Thymus (tissue), 11 donors: ENCODE measurements around the gene SLC11A1. TPM values are rescaled to one million over a fixed set of nuclear protein-coding genes. Genes with fewer than 3 reads are reported as not detected.

ENCODE experiments used
- DNase-seq, 9 donors: peaks; one replicate each; pipeline ENCODE4 v3.0.0-alpha.2; 2013; ENCODE audit warnings: low spot score in 9 of 9, low read depth in 6 of 9, missing footprints in 1 of 9
- H3K27ac ChIP-seq, 2 donors: one replicate each; pipeline ENCODE4 v1.5.1; 2013; ENCODE audit warnings: control low read depth in 1 of 2, low read depth in 1 of 2, low read length in 1 of 2, mild to moderate bottlenecking in 1 of 2, moderate library complexity in 1 of 2
- H3K27me3 ChIP-seq, 2 donors: one replicate each; pipeline ENCODE4 v1.5.1; 2013; ENCODE audit warnings: low read length in 1 of 2; ENCODE audit not compliant: control insufficient read depth in 2 of 2, insufficient read depth in 1 of 2
- H3K36me3 ChIP-seq, 2 donors: one replicate each; pipeline ENCODE4 v1.5.1; 2013; ENCODE audit warnings: low read length in 1 of 2, mild to moderate bottlenecking in 1 of 2, moderate library complexity in 1 of 2; ENCODE audit not compliant: control insufficient read depth in 2 of 2, insufficient read depth in 2 of 2
- H3K4me1 ChIP-seq, 2 donors: one replicate each; pipeline ENCODE4 v1.5.1; 2013; ENCODE audit warnings: low read length in 2 of 2; ENCODE audit not compliant: control insufficient read depth in 2 of 2, insufficient read depth in 2 of 2
- H3K4me3 ChIP-seq, 2 donors: one replicate each; pipeline ENCODE4 v1.5.1; 2013; ENCODE audit warnings: low read length in 2 of 2, control low read depth in 1 of 2, mild to moderate bottlenecking in 1 of 2
- H3K9me3 ChIP-seq, 2 donors: one replicate each; pipeline ENCODE4 v1.5.1; 2013; ENCODE audit warnings: low read length in 1 of 2, mild to moderate bottlenecking in 1 of 2; ENCODE audit not compliant: control insufficient read depth in 2 of 2, insufficient read depth in 1 of 2
- WGBS: extraction: QIAGEN DNeasy Blood & Tissue Kit; methylation state at CpG from one replicate; pipeline ENCODE4 v1.1.7; 2013; 5-methylcytosine and 5-hydroxymethylcytosine counted together
- polyA plus RNA-seq: library from polyadenylated mRNA; stranded (reverse); fragments of 200-250 nt; gene quantifications from one replicate; pipeline ENCODE4 v1.2.3, GENCODE V29; 2013
- total RNA-seq: library from RNA; stranded (reverse); fragments of 120-200 nt; gene quantifications from one replicate; pipeline ENCODE4 v1.2.4, GENCODE V29; 2013
- donor health status: healthy.

SLC11A1 gene
- total and polyA plus RNA-seq, 2 donors, result 0.71 to 25.2 TPM

DNA sequence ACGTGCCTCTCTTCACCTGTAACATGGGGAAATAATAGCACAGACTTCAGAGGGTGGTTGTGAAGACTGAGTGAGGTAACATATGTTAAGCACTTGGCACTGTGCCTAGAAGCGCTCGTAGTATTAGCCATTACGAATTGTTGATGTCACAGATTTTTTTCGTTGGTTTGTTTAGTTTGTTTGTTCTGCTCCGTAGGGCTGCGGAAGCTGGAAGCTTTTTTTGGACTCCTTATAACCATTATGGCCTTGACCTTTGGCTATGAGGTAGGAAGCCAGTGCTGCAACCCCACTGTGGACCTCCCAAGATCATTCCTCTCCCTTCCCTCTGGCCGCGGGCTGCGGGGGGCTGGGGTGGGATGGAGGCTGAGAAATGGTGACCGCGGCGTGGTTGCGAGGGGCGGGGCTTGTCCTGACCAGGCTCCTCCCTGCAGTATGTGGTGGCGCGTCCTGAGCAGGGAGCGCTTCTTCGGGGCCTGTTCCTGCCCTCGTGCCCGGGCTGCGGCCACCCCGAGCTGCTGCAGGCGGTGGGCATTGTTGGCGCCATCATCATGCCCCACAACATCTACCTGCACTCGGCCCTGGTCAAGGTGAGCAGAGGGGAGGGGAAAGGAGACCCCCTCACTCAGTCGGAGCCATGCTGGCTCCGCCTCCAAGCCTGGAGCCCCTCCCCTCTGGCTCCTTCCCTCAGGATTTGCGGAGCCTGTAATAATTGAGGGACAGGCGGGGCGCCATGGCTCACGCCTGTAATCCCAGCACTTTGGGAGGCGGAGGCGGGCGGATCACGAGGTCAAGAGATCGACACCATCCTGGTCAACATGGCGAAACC is 5.5 kb downstream of the SLC11A1 start:
- H3K27ac ChIP-seq, result no peak overlapping the region
- no peak for DNase-seq
- 30% methylated on average over 38 of the region's 38 CpGs for WGBS
- no peaks in the 10 kb centered on the region for H3K36me3 ChIP-seq
- H3K9me3 ChIP-seq, result no peaks in the 10 kb centered on the region
- peaks cover 2 to 9% of the 10 kb centered on the region in 2 donors for H3K4me1 ChIP-seq
- H3K27me3 ChIP-seq, result peaks cover 0 to 22% of the 10 kb centered on the region in 2 donors
- H3K4me3 ChIP-seq, result peak overlapping the region; percentile 13 to 16

DNA sequence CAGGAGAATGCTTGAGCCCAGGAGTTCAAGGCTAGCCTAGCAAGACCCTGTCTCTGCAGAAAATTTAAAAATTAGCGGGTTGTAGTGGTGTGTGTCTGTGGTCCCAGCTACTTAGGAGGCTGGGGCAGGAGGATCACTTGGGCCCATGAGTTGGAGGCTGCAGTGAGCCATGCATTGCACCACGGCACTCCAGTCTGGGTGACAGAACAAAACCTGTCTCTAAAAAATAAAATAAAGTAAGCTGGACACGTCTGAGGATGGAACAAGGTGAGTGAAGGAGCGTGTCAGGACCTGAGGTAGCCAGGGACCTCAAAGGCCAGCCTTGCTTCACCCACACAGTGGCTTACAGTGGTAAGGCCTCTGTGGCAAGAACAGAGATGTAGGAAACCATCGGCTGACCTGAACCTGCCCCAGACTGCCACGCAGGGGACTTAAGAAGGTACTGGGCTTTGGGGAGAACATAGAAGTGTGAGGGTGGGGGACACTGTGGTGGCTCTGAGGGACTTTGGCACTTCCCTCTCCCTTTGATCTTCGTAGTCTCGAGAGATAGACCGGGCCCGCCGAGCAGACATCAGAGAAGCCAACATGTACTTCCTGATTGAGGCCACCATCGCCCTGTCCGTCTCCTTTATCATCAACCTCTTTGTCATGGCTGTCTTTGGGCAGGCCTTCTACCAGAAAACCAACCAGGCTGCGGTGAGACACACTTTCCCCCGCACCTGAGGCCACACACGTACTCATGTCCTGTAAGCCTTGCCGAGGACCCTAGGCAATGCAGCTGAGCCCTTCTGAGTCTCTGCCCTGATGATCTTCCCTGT is 7.5 kb downstream of the SLC11A1 start:
- no peak overlapping the region for H3K27ac ChIP-seq
- peaks cover 0 to 22% of the 10 kb centered on the region in 2 donors for H3K27me3 ChIP-seq
- H3K36me3 ChIP-seq, result no peaks in the 10 kb centered on the region
- H3K9me3 ChIP-seq, result no peaks in the 10 kb centered on the region
- no peak for DNase-seq
- peaks cover 2 to 16% of the 10 kb centered on the region in 2 donors for H3K4me1 ChIP-seq
- H3K4me3 ChIP-seq, result no peak overlapping the region
- 94% methylated on average over 17 of the region's 17 CpGs for WGBS

DNA sequence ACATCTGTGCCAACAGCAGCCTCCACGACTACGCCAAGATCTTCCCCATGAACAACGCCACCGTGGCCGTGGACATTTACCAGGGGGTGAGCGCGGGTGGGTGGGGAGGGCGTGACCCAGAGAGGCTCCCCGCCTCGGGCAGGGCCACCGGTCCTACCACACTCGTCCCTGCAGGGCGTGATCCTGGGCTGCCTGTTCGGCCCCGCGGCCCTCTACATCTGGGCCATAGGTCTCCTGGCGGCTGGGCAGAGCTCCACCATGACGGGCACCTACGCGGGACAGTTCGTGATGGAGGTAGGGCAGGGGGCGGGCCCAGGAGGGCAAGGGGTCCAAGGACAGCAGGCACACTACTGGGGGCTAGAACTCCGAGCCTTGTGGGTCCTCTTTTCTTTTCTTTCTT is 9.1 kb downstream of the SLC11A1 start:
- DNase-seq, result no peak
- Histone ChIP-seq H3K4me3 (no peak overlapping the region), H3K4me1 (peaks cover 2 to 29% of the 10 kb centered on the region in 2 donors), H3K27ac (no peak overlapping the region), H3K36me3 (no peaks in the 10 kb centered on the region), H3K27me3 (peaks cover 0 to 22% of the 10 kb centered on the region in 2 donors), H3K9me3 (peaks cover 0 to 6% of the 10 kb centered on the region in 2 donors)
- 98% methylated on average over 23 of the region's 23 CpGs for WGBS

DNA sequence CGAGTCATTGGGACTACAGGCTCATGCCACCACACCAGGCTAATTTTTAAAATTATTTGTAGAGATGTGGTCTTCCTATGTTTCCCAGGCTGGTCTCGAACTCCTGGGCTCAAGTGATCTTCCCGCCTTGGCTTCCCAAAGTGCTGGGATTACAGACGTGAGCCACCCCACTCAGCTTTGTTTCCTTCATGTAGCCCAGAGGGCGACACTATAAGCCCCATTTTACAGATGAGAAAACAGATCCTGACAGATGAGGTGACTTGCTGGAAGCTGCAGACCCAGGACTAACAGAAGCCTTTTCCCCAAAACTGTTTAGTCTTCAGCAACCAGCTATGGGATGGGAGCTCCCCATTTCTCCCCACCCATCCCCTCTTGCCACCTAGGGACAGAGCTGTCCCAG is 10.4 kb downstream of the SLC11A1 start:
- Histone ChIP-seq H3K9me3 (peaks cover 0 to 19% of the 10 kb centered on the region in 2 donors), H3K4me3 (no peak overlapping the region), H3K27ac (no peak overlapping the region), H3K4me1 (peaks cover 10 to 40% of the 10 kb centered on the region in 2 donors), H3K27me3 (peaks cover 0 to 20% of the 10 kb centered on the region in 2 donors), H3K36me3 (no peaks in the 10 kb centered on the region)
- WGBS, result 96% methylated on average over 5 of the region's 5 CpGs
- DNase-seq, result no peak

DNA sequence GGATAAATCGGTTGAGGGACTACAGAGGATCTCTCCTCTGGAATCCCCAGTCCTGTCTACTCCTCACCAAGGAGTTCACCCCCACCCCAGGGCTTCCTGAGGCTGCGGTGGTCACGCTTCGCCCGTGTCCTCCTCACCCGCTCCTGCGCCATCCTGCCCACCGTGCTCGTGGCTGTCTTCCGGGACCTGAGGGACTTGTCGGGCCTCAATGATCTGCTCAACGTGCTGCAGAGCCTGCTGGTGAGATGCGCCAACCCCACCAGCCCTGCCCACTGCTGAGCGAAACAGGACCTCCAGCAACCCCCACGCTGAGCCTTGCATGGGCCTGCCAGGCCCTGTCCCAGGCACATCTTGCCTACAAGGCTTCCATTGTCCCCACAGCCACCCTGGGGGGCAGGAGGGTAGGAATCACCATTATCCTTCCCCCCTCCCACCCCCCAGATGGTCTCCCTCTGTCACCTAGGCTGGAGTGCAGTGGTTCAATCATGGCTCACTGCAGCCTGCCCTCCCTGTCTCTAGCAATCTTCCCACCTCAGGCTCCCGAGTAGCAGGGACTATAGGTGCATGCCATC is 10.9 kb downstream of the SLC11A1 start:
- Histone ChIP-seq H3K9me3 (peaks cover 0 to 23% of the 10 kb centered on the region in 2 donors), H3K4me3 (no peak overlapping the region), H3K4me1 (peaks cover 14 to 41% of the 10 kb centered on the region in 2 donors), H3K36me3 (no peaks in the 10 kb centered on the region), H3K27me3 (peaks cover under 1 to 20% of the 10 kb centered on the region in 2 donors), H3K27ac (no peak overlapping the region)
- no peak for DNase-seq
- 89% methylated on average over 16 of the region's 16 CpGs for WGBS

DNA sequence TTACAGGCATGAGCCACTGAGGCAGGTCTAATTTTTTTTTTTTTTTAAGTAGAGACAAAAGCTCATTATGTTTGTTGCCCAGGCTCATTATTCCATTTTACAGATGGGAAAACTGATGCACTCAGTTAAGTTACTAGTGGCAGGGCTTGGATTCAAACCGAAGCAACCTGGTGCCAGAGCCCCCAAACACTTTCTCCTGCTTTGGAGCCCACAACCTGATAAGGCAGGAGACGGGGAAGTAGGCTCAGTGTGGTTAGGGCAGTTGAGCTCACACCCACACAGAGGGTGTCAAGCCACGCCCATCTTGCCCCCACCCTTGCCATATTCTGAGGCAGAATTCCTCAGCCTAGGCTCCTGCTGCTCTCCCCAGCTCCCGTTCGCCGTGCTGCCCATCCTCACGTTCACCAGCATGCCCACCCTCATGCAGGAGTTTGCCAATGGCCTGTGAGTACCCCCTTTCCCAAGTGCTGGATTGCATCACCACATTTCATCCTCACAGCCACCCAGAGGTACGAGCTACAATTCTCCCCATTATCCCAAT is 11.7 kb downstream of the SLC11A1 start:
- no peak overlapping the region for H3K4me3 ChIP-seq
- DNase-seq, result no peak
- H3K9me3 ChIP-seq, result peaks cover 0 to 25% of the 10 kb centered on the region in 2 donors
- peaks cover 18 to 48% of the 10 kb centered on the region in 2 donors for H3K4me1 ChIP-seq
- peaks cover 2 to 22% of the 10 kb centered on the region in 2 donors for H3K27me3 ChIP-seq
- WGBS, result 72% methylated on average over 8 of the region's 8 CpGs
- no peak overlapping the region for H3K27ac ChIP-seq
- H3K36me3 ChIP-seq, result no peaks in the 10 kb centered on the region

DNA sequence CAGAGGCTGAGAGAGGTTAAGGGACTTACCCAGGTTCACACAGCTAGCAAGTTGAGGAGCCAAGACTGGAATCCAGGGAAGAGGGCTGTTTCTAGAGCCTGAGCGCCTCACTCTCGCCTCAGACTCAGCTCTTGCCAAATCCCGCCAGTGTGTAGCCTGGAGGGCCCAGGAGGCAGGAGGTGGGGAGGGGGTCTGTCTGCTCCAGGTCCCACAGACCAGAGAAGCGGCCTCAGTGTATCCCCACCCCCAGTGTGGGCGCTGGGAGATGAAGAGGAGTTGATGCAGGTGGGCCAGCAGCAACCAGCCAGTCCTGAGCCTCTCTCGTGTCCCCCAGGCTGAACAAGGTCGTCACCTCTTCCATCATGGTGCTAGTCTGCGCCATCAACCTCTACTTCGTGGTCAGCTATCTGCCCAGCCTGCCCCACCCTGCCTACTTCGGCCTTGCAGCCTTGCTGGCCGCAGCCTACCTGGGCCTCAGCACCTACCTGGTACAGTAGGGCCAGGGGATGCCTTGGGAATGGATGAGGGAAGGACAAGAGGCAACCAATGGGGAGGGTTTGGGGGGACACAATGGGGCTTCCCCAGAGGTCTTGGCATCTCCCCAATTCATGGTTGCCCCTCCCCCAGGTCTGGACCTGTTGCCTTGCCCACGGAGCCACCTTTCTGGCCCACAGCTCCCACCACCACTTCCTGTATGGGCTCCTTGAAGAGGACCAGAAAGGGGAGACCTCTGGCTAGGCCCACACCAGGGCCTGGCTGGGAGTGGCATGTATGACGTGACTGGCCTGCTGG is 12.4 kb downstream of the SLC11A1 start:
- H3K4me3 ChIP-seq, result no peak overlapping the region
- H3K27me3 ChIP-seq, result peaks cover 2 to 27% of the 10 kb centered on the region in 2 donors
- H3K36me3 ChIP-seq, result no peaks in the 10 kb centered on the region
- H3K27ac ChIP-seq, result no peak overlapping the region
- peaks cover 18 to 54% of the 10 kb centered on the region in 2 donors for H3K4me1 ChIP-seq
- 90% methylated on average over 13 of the region's 13 CpGs for WGBS
- no peak for DNase-seq
- H3K9me3 ChIP-seq, result peaks cover 0 to 25% of the 10 kb centered on the region in 2 donors

DNA sequence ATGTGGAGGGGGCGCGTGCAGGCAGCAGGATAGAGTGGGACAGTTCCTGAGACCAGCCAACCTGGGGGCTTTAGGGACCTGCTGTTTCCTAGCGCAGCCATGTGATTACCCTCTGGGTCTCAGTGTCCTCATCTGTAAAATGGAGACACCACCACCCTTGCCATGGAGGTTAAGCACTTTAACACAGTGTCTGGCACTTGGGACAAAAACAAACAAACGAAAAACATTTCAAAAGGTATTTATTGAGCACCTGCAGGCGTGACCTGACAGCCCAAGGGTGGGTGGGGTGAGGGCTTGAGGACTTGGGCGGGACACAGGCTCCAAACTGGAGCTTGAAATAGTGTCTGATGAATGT is 13.0 kb downstream of the SLC11A1 start:
- no peak for DNase-seq
- 80% methylated on average over 6 of the region's 6 CpGs for WGBS
- H3K27ac ChIP-seq, result no peak overlapping the region
- H3K27me3 ChIP-seq, result peaks cover 2 to 27% of the 10 kb centered on the region in 2 donors
- peaks cover 0 to 25% of the 10 kb centered on the region in 2 donors for H3K9me3 ChIP-seq
- no peak overlapping the region for H3K4me3 ChIP-seq
- H3K4me1 ChIP-seq, result peaks cover 18 to 54% of the 10 kb centered on the region in 2 donors
- H3K36me3 ChIP-seq, result no peaks in the 10 kb centered on the region
